WERI-Rb-1 (cell line): ENCODE data around the gene OSBPL8.

Experiments used
- DNase-seq: peaks from one replicate; pipeline ENCODE4 v3.0.0-alpha.2; 2020
- H3K27ac ChIP-seq: fragments of 250-450 bp; sonication (Bioruptor Pico); 2 replicates; pipeline ENCODE4 v1.5.1; 2020; ENCODE audit warnings: mild to moderate bottlenecking, moderate library complexity
- H3K27me3 ChIP-seq: fragments of 250-450 bp; sonication (Bioruptor Pico); 2 replicates; pipeline ENCODE4 v1.5.1; 2021; ENCODE audit warnings: mild to moderate bottlenecking, low read depth, moderate library complexity; ENCODE audit not compliant: insufficient read depth, severe bottlenecking
- H3K36me3 ChIP-seq: fragments of 250-450 bp; sonication (Bioruptor Pico); 2 replicates; pipeline ENCODE4 v1.5.1; 2020; ENCODE audit warnings: mild to moderate bottlenecking, moderate library complexity
- H3K4me3 ChIP-seq: 2 replicates; pipeline ENCODE4 v1.5.1; 2011; ENCODE audit warnings: low read depth, mild to moderate bottlenecking, control low read depth, low read length
- H3K9me3 ChIP-seq: fragments of 250-450 bp; sonication (Bioruptor Pico); 2 replicates; pipeline ENCODE4 v1.5.1; 2021; ENCODE audit warnings: mild to moderate bottlenecking, moderate library complexity; ENCODE audit not compliant: severe bottlenecking
- TF ChIP-seq, protein P1 (sequence below): IDR thresholded peaks from 2 replicates; pipeline ENCODE4 v1.5.1; 2011; ENCODE audit warnings: low read depth, mild to moderate bottlenecking, control low read depth, inconsistent platforms, low read length

The OSBPL8 gene

DNA sequence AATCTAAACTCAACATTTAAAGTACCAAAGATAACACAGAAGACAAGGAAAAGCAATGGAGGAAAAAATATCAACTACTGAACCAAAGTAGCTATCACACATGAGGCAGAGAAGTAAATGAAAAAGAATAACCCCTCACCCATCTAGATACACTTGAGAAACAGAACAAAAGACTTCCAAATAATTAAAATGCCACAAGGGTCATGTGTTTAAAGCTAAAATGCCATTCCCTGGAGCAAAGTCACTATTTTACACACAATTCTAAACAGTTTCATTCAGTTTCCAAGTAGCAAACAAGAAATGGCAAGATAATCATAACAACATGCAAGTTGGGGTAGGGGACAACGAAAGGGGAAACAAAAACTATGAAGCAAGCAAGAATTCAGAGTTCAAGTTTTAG is 12.0 kb downstream of the OSBPL8 start:
- Histone ChIP-seq H3K27me3 (no peaks in the 10 kb centered on the region), H3K4me3 (no peak overlapping the region), H3K9me3 (no peaks in the 10 kb centered on the region), H3K36me3 (no peaks in the 10 kb centered on the region; the same call in 1 of the 2 replicates), H3K27ac (no peak overlapping the region)
- no peak for DNase-seq
- TF ChIP-seq, protein P1, sequence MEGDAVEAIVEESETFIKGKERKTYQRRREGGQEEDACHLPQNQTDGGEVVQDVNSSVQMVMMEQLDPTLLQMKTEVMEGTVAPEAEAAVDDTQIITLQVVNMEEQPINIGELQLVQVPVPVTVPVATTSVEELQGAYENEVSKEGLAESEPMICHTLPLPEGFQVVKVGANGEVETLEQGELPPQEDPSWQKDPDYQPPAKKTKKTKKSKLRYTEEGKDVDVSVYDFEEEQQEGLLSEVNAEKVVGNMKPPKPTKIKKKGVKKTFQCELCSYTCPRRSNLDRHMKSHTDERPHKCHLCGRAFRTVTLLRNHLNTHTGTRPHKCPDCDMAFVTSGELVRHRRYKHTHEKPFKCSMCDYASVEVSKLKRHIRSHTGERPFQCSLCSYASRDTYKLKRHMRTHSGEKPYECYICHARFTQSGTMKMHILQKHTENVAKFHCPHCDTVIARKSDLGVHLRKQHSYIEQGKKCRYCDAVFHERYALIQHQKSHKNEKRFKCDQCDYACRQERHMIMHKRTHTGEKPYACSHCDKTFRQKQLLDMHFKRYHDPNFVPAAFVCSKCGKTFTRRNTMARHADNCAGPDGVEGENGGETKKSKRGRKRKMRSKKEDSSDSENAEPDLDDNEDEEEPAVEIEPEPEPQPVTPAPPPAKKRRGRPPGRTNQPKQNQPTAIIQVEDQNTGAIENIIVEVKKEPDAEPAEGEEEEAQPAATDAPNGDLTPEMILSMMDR = no peak

DNA sequence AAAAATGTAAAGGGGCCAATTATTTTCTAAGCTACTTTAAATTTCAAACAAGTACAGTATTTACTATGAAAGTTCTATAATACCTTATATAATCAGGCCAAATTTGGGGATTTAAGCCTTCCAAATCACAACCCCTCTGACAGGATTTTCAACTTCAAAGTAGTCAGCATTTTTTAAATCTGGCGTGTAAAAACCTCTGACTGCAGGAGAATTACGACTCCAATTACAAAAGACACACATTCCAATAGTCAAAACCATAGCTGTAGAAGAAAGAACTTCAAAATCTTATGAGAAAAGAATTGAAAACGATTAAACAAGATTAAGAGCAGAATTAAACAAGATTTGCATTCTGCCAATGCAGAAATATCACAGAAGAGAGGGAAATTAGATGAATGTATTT is 12.7 kb downstream of the OSBPL8 start:
- Histone ChIP-seq H3K9me3 (no peaks in the 10 kb centered on the region), H3K4me3 (no peak overlapping the region), H3K27me3 (no peaks in the 10 kb centered on the region), H3K27ac (no peak overlapping the region), H3K36me3 (no peaks in the 10 kb centered on the region)
- TF ChIP-seq, protein P1 = no peak
- DNase-seq = no peak

DNA sequence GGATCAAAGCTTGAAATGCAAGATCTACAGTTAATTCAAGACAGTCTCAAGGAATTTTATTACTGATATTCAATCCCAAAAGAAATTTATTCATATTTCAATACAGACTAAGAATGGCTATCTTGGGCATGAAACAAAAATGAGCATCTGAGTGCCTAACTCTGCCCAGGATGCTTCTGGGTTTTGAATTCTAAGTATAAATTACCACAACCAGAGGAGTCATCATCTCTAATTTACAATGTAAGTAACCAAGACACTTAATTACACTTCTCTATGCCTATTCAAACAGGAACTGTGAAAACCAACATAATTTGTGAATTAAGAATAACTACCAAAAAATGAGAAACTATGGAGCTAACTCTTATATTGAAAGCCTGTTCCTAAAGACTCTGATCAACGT is 14.1 kb downstream of the OSBPL8 start:
- Histone ChIP-seq H3K36me3 (no peaks in the 10 kb centered on the region), H3K27me3 (no peaks in the 10 kb centered on the region), H3K27ac (no peak overlapping the region), H3K4me3 (no peak overlapping the region), H3K9me3 (no peaks in the 10 kb centered on the region)
- TF ChIP-seq, protein P1 = no peak
- DNase-seq = no peak

DNA sequence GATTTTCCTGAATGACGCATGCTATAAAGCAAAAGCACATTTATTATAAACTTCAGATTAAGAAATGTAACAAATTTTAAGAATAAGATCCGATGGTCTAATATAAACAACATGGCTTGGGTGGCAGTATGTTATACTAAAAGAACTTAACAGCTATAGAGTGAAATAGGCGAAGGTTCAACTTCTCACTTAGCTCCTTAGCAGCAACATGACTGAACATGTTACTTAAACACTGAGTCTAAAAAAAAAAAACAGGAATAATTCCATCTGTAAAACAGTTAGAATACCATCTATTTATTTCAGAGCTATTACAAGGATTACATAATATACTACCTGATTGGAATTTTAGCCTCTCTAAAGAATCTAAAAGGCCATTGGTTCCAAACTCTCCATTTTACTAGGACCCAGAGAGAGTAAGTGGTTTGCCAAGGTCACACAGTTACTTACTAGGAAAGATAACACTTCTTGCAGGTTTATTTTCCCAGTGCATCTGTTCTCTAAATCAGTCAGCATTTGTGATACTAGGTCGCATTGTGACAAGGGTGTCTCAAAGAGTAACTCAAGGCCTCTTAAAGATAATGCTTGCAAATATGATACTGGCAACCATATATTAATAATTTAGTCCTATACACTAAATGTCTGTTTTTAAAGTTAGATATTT is 14.8 kb downstream of the OSBPL8 start:
- no peaks in the 10 kb centered on the region for H3K9me3 ChIP-seq
- no peaks in the 10 kb centered on the region for H3K36me3 ChIP-seq
- TF ChIP-seq, protein P1 = no peak
- no peak for DNase-seq
- no peak overlapping the region for H3K27ac ChIP-seq
- no peak overlapping the region for H3K4me3 ChIP-seq
- H3K27me3 ChIP-seq = no peaks in the 10 kb centered on the region

DNA sequence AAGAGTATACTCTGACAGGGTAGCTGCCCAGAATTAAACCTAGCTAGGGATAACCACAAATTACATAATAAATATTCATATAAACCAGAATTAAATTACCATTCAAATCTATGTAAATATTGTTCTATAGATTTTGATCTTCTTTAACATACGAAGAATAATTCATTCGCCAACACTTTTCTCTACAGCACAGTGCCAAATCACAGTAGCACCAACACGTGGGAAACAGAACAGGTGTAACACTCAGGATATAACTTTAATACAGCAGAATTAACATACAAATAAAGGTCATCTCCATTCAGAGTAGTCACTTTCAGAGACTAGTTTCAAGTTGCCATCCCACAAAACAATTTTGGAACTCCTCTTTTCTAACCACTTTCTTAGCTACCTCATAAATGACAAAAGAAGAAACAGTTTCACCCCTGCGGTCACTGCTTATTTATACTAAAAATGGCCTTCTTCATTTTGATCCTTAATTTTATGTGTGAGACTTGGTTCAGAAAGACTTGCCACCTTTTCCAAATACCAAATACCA is 15.7 kb downstream of the OSBPL8 start:
- Histone ChIP-seq H3K4me3 (no peak overlapping the region), H3K27me3 (no peaks in the 10 kb centered on the region), H3K27ac (no peak overlapping the region), H3K9me3 (no peaks in the 10 kb centered on the region), H3K36me3 (no peaks in the 10 kb centered on the region)
- TF ChIP-seq, protein P1 = no peak
- no peak for DNase-seq

DNA sequence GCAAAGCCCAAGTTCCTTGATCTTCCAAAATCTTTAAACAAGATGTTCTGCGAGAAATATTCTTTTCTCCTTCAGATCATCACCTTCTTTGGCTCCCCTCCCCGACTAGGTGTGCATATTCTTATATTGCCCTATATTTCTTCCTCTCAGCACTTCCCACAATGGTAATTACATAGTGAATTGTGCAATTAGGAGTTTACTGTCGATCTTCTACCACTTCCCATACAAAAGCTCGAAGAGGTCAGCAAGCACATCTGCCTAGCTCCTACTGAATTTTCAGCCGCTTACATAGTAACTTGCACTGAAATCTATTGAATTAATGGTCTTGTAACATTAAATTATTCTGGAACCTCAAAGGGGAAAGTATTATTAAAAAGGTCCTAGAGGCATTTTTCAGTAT is 16.7 kb downstream of the OSBPL8 start:
- Histone ChIP-seq H3K9me3 (no peaks in the 10 kb centered on the region), H3K27me3 (no peaks in the 10 kb centered on the region), H3K27ac (no peak overlapping the region), H3K4me3 (no peak overlapping the region), H3K36me3 (no peaks in the 10 kb centered on the region)
- no peak for DNase-seq
- TF ChIP-seq, protein P1 = no peak
